ENCODE measurements around the gene PDZRN3. TPM values are rescaled to one million over a fixed set of nuclear protein-coding genes. Genes with fewer than 3 reads are reported as not detected.

The PDZRN3 gene
- total RNA-seq, 1 experiment from 2014 or later: 0.14 TPM

GRCh38 chr3:73599605-73600004 is 25.1 kb downstream of the PDZRN3 start:
- in situ Hi-C loops (cut with HindIII; ENCODE audit: low sequenced_read_pairs): no loop called here
- DNase-seq (ENCODE audit: low spot score): no peak

- in situ Hi-C loops (cut with HindIII; ENCODE audit: low sequenced_read_pairs): no loop called here
- DNase-seq (ENCODE audit: low spot score): no peak
Measured at GRCh38 chr3:73597476-73597875, 27.3 kb downstream of the PDZRN3 start.

GRCh38 chr3:73592154-73593144 is 32.3 kb downstream of the PDZRN3 start:
- in situ Hi-C loops (cut with HindIII; ENCODE audit: low sequenced_read_pairs): no loop called here
- no peak for DNase-seq (ENCODE audit: low spot score)

GRCh38 chr3:73591286-73591800 is 33.4 kb downstream of the PDZRN3 start:
- no peak for DNase-seq (ENCODE audit: low spot score)
- in situ Hi-C loops (cut with HindIII; ENCODE audit: low sequenced_read_pairs): no loop called here

- in situ Hi-C loops (cut with HindIII; ENCODE audit: low sequenced_read_pairs): no loop called here
- DNase-seq (ENCODE audit: low spot score): no peak
Measured at GRCh38 chr3:73586628-73587027, 38.1 kb downstream of the PDZRN3 start.

- DNase-seq (ENCODE audit: low spot score): no peak
- in situ Hi-C loops (cut with HindIII; ENCODE audit: low sequenced_read_pairs): no loop called here
Measured at GRCh38 chr3:73586190-73586589, 38.6 kb downstream of the PDZRN3 start.

- DNase-seq (ENCODE audit: low spot score): no peak
- in situ Hi-C loops (cut with HindIII; ENCODE audit: low sequenced_read_pairs): no loop called here
Measured at GRCh38 chr3:73584873-73585272, 39.9 kb downstream of the PDZRN3 start.

GRCh38 chr3:73582535-73582934 is 42.2 kb downstream of the PDZRN3 start:
- in situ Hi-C loops (cut with HindIII; ENCODE audit: low sequenced_read_pairs): no loop called here
- no peak for DNase-seq (ENCODE audit: low spot score)

- DNase-seq (ENCODE audit: low spot score): no peak
- in situ Hi-C loops (cut with HindIII; ENCODE audit: low sequenced_read_pairs): no loop called here
Measured at GRCh38 chr3:73581134-73581846, 43.5 kb downstream of the PDZRN3 start.

- in situ Hi-C loops (cut with HindIII; ENCODE audit: low sequenced_read_pairs): no loop called here
- no peak for DNase-seq (ENCODE audit: low spot score)
Measured at GRCh38 chr3:73580343-73580742, 44.4 kb downstream of the PDZRN3 start.

GRCh38 chr3:73577704-73578103 is 47.0 kb downstream of the PDZRN3 start:
- in situ Hi-C loops (cut with HindIII; ENCODE audit: low sequenced_read_pairs): no loop called here
- DNase-seq (ENCODE audit: low spot score): no peak

- no peak for DNase-seq (ENCODE audit: low spot score)
- in situ Hi-C loops (cut with HindIII; ENCODE audit: low sequenced_read_pairs): no loop called here
Measured at GRCh38 chr3:73576999-73577461, 47.7 kb downstream of the PDZRN3 start.

GRCh38 chr3:73575953-73576352 is 48.8 kb downstream of the PDZRN3 start:
- no peak for DNase-seq (ENCODE audit: low spot score)
- in situ Hi-C loops (cut with HindIII; ENCODE audit: low sequenced_read_pairs): no loop called here

- DNase-seq (ENCODE audit: low spot score): no peak
- in situ Hi-C loops (cut with HindIII; ENCODE audit: low sequenced_read_pairs): no loop called here
Measured at GRCh38 chr3:73575519-73575918, 49.2 kb downstream of the PDZRN3 start.

- no peak for DNase-seq (ENCODE audit: low spot score)
- in situ Hi-C loops (cut with HindIII; ENCODE audit: low sequenced_read_pairs): no loop called here
Measured at GRCh38 chr3:73573204-73573603, 51.5 kb downstream of the PDZRN3 start.

GRCh38 chr3:73572368-73572767 is 52.4 kb downstream of the PDZRN3 start:
- in situ Hi-C loops (cut with HindIII; ENCODE audit: low sequenced_read_pairs): no loop called here
- no peak for DNase-seq (ENCODE audit: low spot score)

GRCh38 chr3:73571238-73571794 is 53.4 kb downstream of the PDZRN3 start:
- DNase-seq (ENCODE audit: low spot score): no peak

GRCh38 chr3:73569246-73569760 is 55.4 kb downstream of the PDZRN3 start:
- DNase-seq (ENCODE audit: low spot score): no peak
- in situ Hi-C loops (cut with HindIII; ENCODE audit: low sequenced_read_pairs): no loop called here

More at GRCh38 chr3:73571238-73571794, 53.4 kb downstream of the PDZRN3 start:
- in situ Hi-C loops (cut with HindIII; ENCODE audit: low sequenced_read_pairs): no loop called here

- DNase-seq (ENCODE audit: low spot score): no peak
- in situ Hi-C loops (cut with HindIII; ENCODE audit: low sequenced_read_pairs): no loop called here
Measured at GRCh38 chr3:73568371-73568862, 56.3 kb downstream of the PDZRN3 start.
